HepG2 (cell line): ENCODE results near the gene VSX1. TPM values are rescaled to one million over a fixed set of nuclear protein-coding genes. Genes with fewer than 3 reads are reported as not detected.

ENCODE experiments used
- ATAC-seq: fragments of 200-7000 bp; cut with Tn5 transposase; 3 replicates; pipeline ENCODE4 v1.9.1; 2020; ENCODE audit warnings: mild to moderate bottlenecking, moderate library complexity
- BruUV-seq: library from RNA; stranded (reverse); fragments of 400-500 nt; replicated peaks from 2 replicates; lab custom pipeline; 2021; lab: Mats Ljungman, UMichigan
- CTCF ChIA-PET: fragments of 300-600 bp; formaldehyde crosslinking; extraction: SDS; loops from one replicate; lab custom pipeline; 2021; ENCODE audit warnings: low total read pairs, inconsistent platforms, low intra/inter-chr PET ratio; lab: Yijun Ruan, JAX
- POLR2A ChIA-PET: fragments of 350-600 bp; sonication (Branson Sonifier 250); formaldehyde crosslinking; loops from one replicate; lab custom pipeline; 2020; ENCODE audit warnings: antibody characterized with exemption, inconsistent platforms; lab: Yijun Ruan, JAX
- DNase-seq: peaks from one replicate; pipeline ENCODE4 v3.0.0-alpha.2; 2015; ENCODE audit warnings: low spot score
- FAIRE-seq: peaks from 3 replicates; lab custom pipeline; 2011; peaks lifted over from hg19 to GRCh38; lab: Jason Lieb, UNC
- H2AFZ ChIP-seq: one replicate; pipeline ENCODE4 v1.6.1; 2011; ENCODE audit warnings: low read length, inconsistent platforms
- H3K27ac ChIP-seq: fragments of 300-600 bp; 3 replicates; pipeline ENCODE4 v1.8.0; 2011; ENCODE audit warnings: mixed run types, mild to moderate bottlenecking, mixed read lengths, low read length, inconsistent platforms; ENCODE audit not compliant: insufficient read depth; ENCODE audit errors: extremely low read length
- H3K27me3 ChIP-seq, 2 experiments: fragments of 200-600 bp in 1 of 2; 2 replicates in 1 of 2; 3 replicates in 1 of 2; pipeline versions ENCODE4 v1.6.0 to v1.8.0; 2011; ENCODE audit warnings: low read length in 2 of 2, mild to moderate bottlenecking in 2 of 2, moderate library complexity in 2 of 2, inconsistent platforms in 1 of 2; ENCODE audit not compliant: insufficient read depth in 2 of 2, control insufficient read depth in 1 of 2
- H3K36me3 ChIP-seq, 2 experiments: fragments of 200-600 bp in 1 of 2; replicated peaks in 1 of 2; 2 replicates in 1 of 2; 3 replicates in 1 of 2; pipeline versions ENCODE4 v1.5.1 to v1.8.0; 2011; ENCODE audit warnings: low read length in 2 of 2, inconsistent platforms in 1 of 2; ENCODE audit not compliant: insufficient read depth in 2 of 2, control insufficient read depth in 1 of 2
- H3K4me1 ChIP-seq: 2 replicates; pipeline ENCODE4 v1.5.1; 2012; ENCODE audit warnings: low read length, inconsistent platforms; ENCODE audit not compliant: insufficient read depth
- H3K4me2 ChIP-seq: 2 replicates; pipeline ENCODE4 v1.6.0; 2011; ENCODE audit warnings: low read depth, low read length, inconsistent platforms
- H3K4me3 ChIP-seq, 3 experiments: fragments of 200-600 bp in 1 of 3; sonication (generic), shearing (Covaris generic) in 1 of 3; replicated peaks in 1 of 3; 2 replicates each; pipeline ENCODE4 v1.5.1; 2011 to 2016; ENCODE audit warnings: low read length in 3 of 3, inconsistent platforms in 2 of 3, low read depth in 2 of 3, mild to moderate bottlenecking in 2 of 3, control low read depth in 1 of 3, mixed read lengths in 1 of 3; ENCODE audit not compliant: insufficient read depth in 1 of 3
- H3K79me2 ChIP-seq: one replicate; pipeline ENCODE4 v1.6.1; 2011; ENCODE audit warnings: low read length, inconsistent platforms; ENCODE audit not compliant: insufficient read depth
- H3K9ac ChIP-seq: 2 replicates; pipeline ENCODE4 v1.6.0; 2011; ENCODE audit warnings: mild to moderate bottlenecking, low read depth, low read length, inconsistent platforms; ENCODE audit not compliant: insufficient read depth
- H3K9me3 ChIP-seq: 2 replicates; pipeline ENCODE4 v1.5.1; 2012; ENCODE audit warnings: mild to moderate bottlenecking, low read length
- H4K20me1 ChIP-seq: 2 replicates; pipeline ENCODE4 v1.6.0; 2011; ENCODE audit warnings: inconsistent platforms, mild to moderate bottlenecking, low read length, moderate library complexity; ENCODE audit not compliant: insufficient read depth
- EED ChIP-seq: sonication (generic); formaldehyde crosslinking; IDR thresholded peaks from 2 replicates; pipeline ENCODE4 v1.5.0; 2020; ENCODE audit warnings: mild to moderate bottlenecking, missing genetic modification reagents
- MTA1 ChIP-seq: sonication (generic); formaldehyde crosslinking; IDR thresholded peaks from 2 replicates; pipeline ENCODE4 v1.4.0; 2020; ENCODE audit warnings: missing genetic modification reagents, mild to moderate bottlenecking, borderline replicate concordance
- TAF1 ChIP-seq: sonication (generic); formaldehyde crosslinking; IDR thresholded peaks from 2 replicates; pipeline ENCODE4 v1.4.0; 2020; ENCODE audit warnings: missing genetic modification reagents
- ZNF407 ChIP-seq: sonication (generic); formaldehyde crosslinking; IDR thresholded peaks from one replicate; pipeline ENCODE4 v1.5.1; 2020; ENCODE audit warnings: mild to moderate bottlenecking, missing genetic modification reagents; ENCODE audit errors: not compliant biosample characterization
- ZNF615 ChIP-seq: sonication (generic); formaldehyde crosslinking; IDR thresholded peaks from 2 replicates; pipeline ENCODE4 v1.5.0; 2020; ENCODE audit warnings: mild to moderate bottlenecking, missing genetic modification reagents, borderline replicate concordance
- WGBS: methylation state at CpG from one replicate; pipeline ENCODE4 v1.1.6; 2017; ENCODE audit warnings: low lambda C conversion rate; 5-methylcytosine and 5-hydroxymethylcytosine counted together
- in situ Hi-C: cut with HindIII; loops from 2 replicates; pipeline ENCODE4 v1.10.0; 2017; ENCODE audit warnings: low pct_unique_long_range_greater_than_20kb; ENCODE audit not compliant: extremely low pct_ligation_motif_present
- intact Hi-C: fragments of 100-400 bp; cut with micrococcal nuclease; formaldehyde crosslinking; loops from one replicate; pipeline ENCODE4 v1.10.0; 2022; ENCODE audit not compliant: unreplicated experiment
- polyA plus RNA-seq, 8 experiments: library from polyadenylated mRNA; depleted of rRNA in 3 of 8; stranded (reverse) in 7 of 8; unstranded in 1 of 8; fragments of >200 nt; fragmentation: Illumina TruSeq in 4 of 8; extraction: Trizol in 4 of 8; gene quantifications; 2 replicates each; pipeline versions ENCODE4 v1.2.1 to v1.2.3, GENCODE V29; 2011 to 2016; ENCODE audit warnings: low read depth in 4 of 8, missing spikeins in 1 of 8, mixed read lengths in 1 of 8; ENCODE audit not compliant: insufficient read depth in 1 of 8
- total RNA-seq, 5 experiments: library from RNA; depleted of rRNA; stranded (reverse); fragments of >200 nt; fragmentation: Illumina TruSeq; extraction: Trizol; gene quantifications; 2 replicates each; pipeline ENCODE4 v1.2.3, GENCODE V29; 2016; ENCODE audit warnings: low read depth in 1 of 5
- TF ChIP-seq, protein P1 (sequence below): sonication (generic); formaldehyde crosslinking; IDR thresholded peaks from 2 replicates; pipeline ENCODE4 v1.4.0; 2020; ENCODE audit warnings: missing genetic modification reagents

The VSX1 gene
- total and polyA plus RNA-seq, 2 of the 13 experiments (the other 11 are each of a cell fraction or from before 2014, with no cell fraction given) = 0.04 TPM; not detected in 1

GRCh38 chr20:25079171-25079570 is 2.8 kb downstream of the VSX1 start (continued):
- TF ChIP-seq ZNF407 (CRISPR knock-in tag) (no peak), TAF1 (CRISPR knock-in tag) (no peak), MTA1 (CRISPR knock-in tag) (no peak), ZNF615 (CRISPR knock-in tag) (no peak)
- TF ChIP-seq, all 625 proteins: peak for 0

GRCh38 chr20:25078662-25079061 is 3.3 kb downstream of the VSX1 start:
- intact Hi-C loops = loop anchor here (5.0 kb wide), 1 partner anchor 59 kb away; no protein-coding TSS in a partner anchor
- CTCF ChIA-PET = interaction anchor here (3.0 kb wide), 1 partner anchor 84 kb away, joined by 35 read pairs; the partner anchor contains the start of gene APMAP
- POLR2A ChIA-PET = no interaction called here

More at GRCh38 chr20:25078662-25079061, 3.3 kb downstream of the VSX1 start:
- Histone ChIP-seq H3K36me3 (no peaks in the 10 kb centered on the region), H3K9ac (no peak overlapping the region), H4K20me1 (no peaks in the 10 kb centered on the region), H3K27me3 (peaks cover 15 to 75% of the 10 kb centered on the region in 2 experiments; a peak in 4 of 5 replicates), H3K4me1 (peaks cover 18% of the 10 kb centered on the region), H3K9me3 (no peaks in the 10 kb centered on the region), H3K4me2 (no peak overlapping the region), H3K4me3 (no peak overlapping the region), H3K79me2 (no peaks in the 10 kb centered on the region), H3K27ac (no peak overlapping the region), H2AFZ (no peak overlapping the region)
- no peak for FAIRE-seq
- 20% methylated on average over 8 of the region's 8 CpGs for WGBS
- DNase-seq = no peak
- in situ Hi-C loops = no loop called here
- TF ChIP-seq, protein P1, sequence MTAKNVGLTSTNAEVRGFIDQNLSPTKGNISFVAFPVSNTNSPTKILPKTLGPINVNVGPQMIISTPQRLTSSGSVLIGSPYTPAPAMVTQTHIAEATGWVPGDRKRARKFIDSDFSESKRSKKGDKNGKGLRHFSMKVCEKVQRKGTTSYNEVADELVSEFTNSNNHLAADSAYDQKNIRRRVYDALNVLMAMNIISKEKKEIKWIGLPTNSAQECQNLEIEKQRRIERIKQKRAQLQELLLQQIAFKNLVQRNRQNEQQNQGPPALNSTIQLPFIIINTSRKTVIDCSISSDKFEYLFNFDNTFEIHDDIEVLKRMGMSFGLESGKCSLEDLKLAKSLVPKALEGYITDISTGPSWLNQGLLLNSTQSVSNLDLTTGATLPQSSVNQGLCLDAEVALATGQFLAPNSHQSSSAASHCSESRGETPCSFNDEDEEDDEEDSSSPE = no peak
- TF ChIP-seq EED (CRISPR knock-in tag) = no peak
- no peak for ATAC-seq
- BruUV-seq = no TSS peak
